T-helper 17 cell (primary cell): ENCODE results near the gene TSHZ1. TPM values are rescaled to one million over a fixed set of nuclear protein-coding genes. Genes with fewer than 3 reads are reported as not detected.

Experiments used
- ATAC-seq: fragments of 150-1000 bp; cut with Tn5 transposase; 2 replicates; pipeline ENCODE4 v1.10.0; 2021; ENCODE audit warnings: mild to moderate bottlenecking, moderate library complexity
- DNase-seq, 3 donors: peaks; one replicate each; pipeline versions ENCODE4 v3.0.0 to v3.0.0-alpha.2; 2020 to 2021
- H3K9me3 ChIP-seq: one replicate; pipeline ENCODE4 v1.7.0; 2013; ENCODE audit warnings: low read length, mild to moderate bottlenecking; ENCODE audit not compliant: control insufficient read depth, poor library complexity, severe bottlenecking
- H3K27ac Mint-ChIP-seq: one replicate; pipeline ENCODE4 v1.8.0; 2022; ENCODE audit warnings: mild to moderate bottlenecking, moderate library complexity, mixed read lengths
- H3K27me3 Mint-ChIP-seq: one replicate; pipeline ENCODE4 v1.8.0; 2022; ENCODE audit warnings: mixed read lengths
- H3K36me3 Mint-ChIP-seq: one replicate; pipeline ENCODE4 v1.8.0; 2022; ENCODE audit warnings: low read depth, mixed read lengths
- H3K4me1 Mint-ChIP-seq: one replicate; pipeline ENCODE4 v1.8.0; 2022; ENCODE audit warnings: mild to moderate bottlenecking, mixed read lengths
- H3K4me3 Mint-ChIP-seq: one replicate; pipeline ENCODE4 v1.8.0; 2022; ENCODE audit warnings: mild to moderate bottlenecking, moderate library complexity, mixed read lengths
- total RNA-seq, 4 donors: library from RNA in 2 of 4; stranded (reverse) in 2 of 4; gene quantifications; one replicate each; pipeline ENCODE4 v1.2.3 and lab custom pipeline; 2022 to 2026

Gene TSHZ1
- total RNA-seq, 2 donors from 2014 or later, result 17.5 to 17.6 TPM

- DNase-seq (no peak), ATAC-seq (no peak)
- H3K36me3 Mint-ChIP-seq, result no peaks in the 10 kb centered on the region
- peaks cover 18% of the 10 kb centered on the region for H3K4me1 Mint-ChIP-seq
- H3K4me3 Mint-ChIP-seq, result no peak overlapping the region
- no peak overlapping the region for H3K27ac Mint-ChIP-seq
- H3K9me3 ChIP-seq, result no peaks in the 10 kb centered on the region
- H3K27me3 Mint-ChIP-seq, result no peaks in the 10 kb centered on the region
Measured at GRCh38 chr18:75255094-75255493, 44.5 kb downstream of the TSHZ1 start.

- H3K27ac Mint-ChIP-seq, result no peak overlapping the region
- H3K4me1 Mint-ChIP-seq, result peaks cover 21% of the 10 kb centered on the region
- no peaks in the 10 kb centered on the region for H3K36me3 Mint-ChIP-seq
- no peak for DNase-seq
- H3K4me3 Mint-ChIP-seq, result no peak overlapping the region
- ATAC-seq, result no peak
- no peaks in the 10 kb centered on the region for H3K27me3 Mint-ChIP-seq
- no peaks in the 10 kb centered on the region for H3K9me3 ChIP-seq
Measured at GRCh38 chr18:75256376-75256775, 45.8 kb downstream of the TSHZ1 start.

- Mint-ChIP-seq H3K4me3 (no peak overlapping the region), H3K27me3 (no peaks in the 10 kb centered on the region), H3K36me3 (no peaks in the 10 kb centered on the region), H3K4me1 (peaks cover 23% of the 10 kb centered on the region), H3K27ac (no peak overlapping the region)
- no peaks in the 10 kb centered on the region for H3K9me3 ChIP-seq
- ATAC-seq (no peak), DNase-seq (no peak)
Measured at GRCh38 chr18:75257605-75258004, 47.0 kb downstream of the TSHZ1 start.

- Mint-ChIP-seq H3K4me1 (peaks cover 21% of the 10 kb centered on the region), H3K27ac (peak overlapping the region; percentile 79), H3K27me3 (no peaks in the 10 kb centered on the region), H3K36me3 (no peaks in the 10 kb centered on the region), H3K4me3 (peak overlapping the region; percentile 22)
- DNase-seq (no peak), ATAC-seq (no peak)
- H3K9me3 ChIP-seq, result no peaks in the 10 kb centered on the region
Measured at GRCh38 chr18:75261430-75262223, 51.0 kb downstream of the TSHZ1 start.

GRCh38 chr18:75262511-75262910 lies 51.9 kb downstream of the TSHZ1 start:
- no peak for DNase-seq
- Mint-ChIP-seq H3K4me1 (peaks cover 25% of the 10 kb centered on the region), H3K27ac (no peak overlapping the region), H3K4me3 (no peak overlapping the region), H3K27me3 (no peaks in the 10 kb centered on the region), H3K36me3 (no peaks in the 10 kb centered on the region)
- H3K9me3 ChIP-seq, result no peaks in the 10 kb centered on the region
- no peak for ATAC-seq

- H3K27ac Mint-ChIP-seq, result no peak overlapping the region
- H3K27me3 Mint-ChIP-seq, result no peaks in the 10 kb centered on the region
- ATAC-seq (no peak), DNase-seq (no peak)
- no peaks in the 10 kb centered on the region for H3K36me3 Mint-ChIP-seq
- H3K9me3 ChIP-seq, result no peaks in the 10 kb centered on the region
- no peak overlapping the region for H3K4me3 Mint-ChIP-seq
- peaks cover 31% of the 10 kb centered on the region for H3K4me1 Mint-ChIP-seq
Measured at GRCh38 chr18:75264195-75264594, 53.6 kb downstream of the TSHZ1 start.

- Mint-ChIP-seq H3K27ac (no peak overlapping the region), H3K4me3 (no peak overlapping the region), H3K27me3 (no peaks in the 10 kb centered on the region), H3K4me1 (peaks cover 35% of the 10 kb centered on the region), H3K36me3 (no peaks in the 10 kb centered on the region)
- DNase-seq (no peak), ATAC-seq (no peak)
- no peaks in the 10 kb centered on the region for H3K9me3 ChIP-seq
Measured at GRCh38 chr18:75264926-75265597, 54.5 kb downstream of the TSHZ1 start.

- H3K27me3 Mint-ChIP-seq, result no peaks in the 10 kb centered on the region
- H3K9me3 ChIP-seq, result no peaks in the 10 kb centered on the region
- H3K4me3 Mint-ChIP-seq, result no peak overlapping the region
- ATAC-seq (no peak), DNase-seq (no peak)
- H3K36me3 Mint-ChIP-seq, result no peaks in the 10 kb centered on the region
- peaks cover 32% of the 10 kb centered on the region for H3K4me1 Mint-ChIP-seq
- H3K27ac Mint-ChIP-seq, result no peak overlapping the region
Measured at GRCh38 chr18:75265872-75266271, 55.3 kb downstream of the TSHZ1 start.

- Mint-ChIP-seq H3K4me3 (no peak overlapping the region), H3K4me1 (peaks cover 27% of the 10 kb centered on the region), H3K27ac (peak overlapping the region; percentile 8), H3K27me3 (no peaks in the 10 kb centered on the region), H3K36me3 (no peaks in the 10 kb centered on the region)
- no peak for DNase-seq
- H3K9me3 ChIP-seq, result no peaks in the 10 kb centered on the region
- ATAC-seq, result no peak
Measured at GRCh38 chr18:75267643-75268363, 57.2 kb downstream of the TSHZ1 start.

- H3K4me3 Mint-ChIP-seq, result no peak overlapping the region
- no peaks in the 10 kb centered on the region for H3K36me3 Mint-ChIP-seq
- no peaks in the 10 kb centered on the region for H3K9me3 ChIP-seq
- H3K27ac Mint-ChIP-seq, result no peak overlapping the region
- ATAC-seq (no peak), DNase-seq (no peak)
- no peaks in the 10 kb centered on the region for H3K27me3 Mint-ChIP-seq
- H3K4me1 Mint-ChIP-seq, result peaks cover 28% of the 10 kb centered on the region
Measured at GRCh38 chr18:75268364-75268646, 57.7 kb downstream of the TSHZ1 start.

- H3K9me3 ChIP-seq, result no peaks in the 10 kb centered on the region
- Mint-ChIP-seq H3K36me3 (no peaks in the 10 kb centered on the region), H3K27ac (no peak overlapping the region), H3K4me3 (no peak overlapping the region), H3K4me1 (peaks cover 30% of the 10 kb centered on the region), H3K27me3 (no peaks in the 10 kb centered on the region)
- no peak for ATAC-seq
- DNase-seq, result no peak
Measured at GRCh38 chr18:75269124-75269680, 58.6 kb downstream of the TSHZ1 start.

- ATAC-seq (no peak), DNase-seq (no peak)
- H3K9me3 ChIP-seq, result no peaks in the 10 kb centered on the region
- H3K4me1 Mint-ChIP-seq, result peaks cover 30% of the 10 kb centered on the region
- H3K36me3 Mint-ChIP-seq, result no peaks in the 10 kb centered on the region
- H3K27ac Mint-ChIP-seq, result no peak overlapping the region
- H3K4me3 Mint-ChIP-seq, result no peak overlapping the region
- H3K27me3 Mint-ChIP-seq, result no peaks in the 10 kb centered on the region
Measured at GRCh38 chr18:75269696-75270095, 59.1 kb downstream of the TSHZ1 start.

GRCh38 chr18:75271952-75272351 lies 61.4 kb downstream of the TSHZ1 start:
- no peak for DNase-seq
- no peaks in the 10 kb centered on the region for H3K9me3 ChIP-seq
- Mint-ChIP-seq H3K27me3 (no peaks in the 10 kb centered on the region), H3K36me3 (no peaks in the 10 kb centered on the region), H3K4me3 (no peak overlapping the region), H3K4me1 (peaks cover 34% of the 10 kb centered on the region), H3K27ac (peak overlapping the region; percentile 10)
- no peak for ATAC-seq
